NCI-H446 treated with DMSO at 0.1 percent for 48 hours (cell line): Measurements from ENCODE around the gene DPP10.

Experiments used
- DNase-seq: peaks from one replicate; lab custom pipeline; 2025; lab: John Stamatoyannopoulos, UW

Gene DPP10

GRCh38 chr2:115277366-115277765 lies 834.9 kb downstream of the DPP10 start:
- DNase-seq = no peak

DNA sequence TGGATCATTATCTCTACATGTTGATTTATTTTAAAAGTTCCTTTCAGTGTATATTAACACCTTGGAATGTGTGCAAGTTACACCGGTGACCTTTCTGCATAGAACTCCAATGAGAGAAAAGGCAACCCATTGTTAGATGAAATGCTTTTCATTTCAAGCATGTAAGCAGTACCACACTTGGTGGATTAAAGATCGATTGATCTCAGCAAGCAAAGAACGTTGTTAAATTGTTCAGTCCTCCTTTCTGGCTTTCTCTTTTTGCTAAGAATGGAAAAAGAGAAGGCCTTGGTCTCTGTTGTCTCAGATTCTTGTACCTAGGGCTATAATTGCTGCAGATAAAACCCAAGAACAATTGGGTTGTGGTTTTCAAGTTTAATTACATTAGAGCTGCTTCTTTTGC lies 843.0 kb downstream of the DPP10 start:
- DNase-seq = no peak

- DNase-seq = no peak
Measured at GRCh38 chr2:115290478-115290877, 848.0 kb downstream of the DPP10 start.

- DNase-seq = no peak
Measured at GRCh38 chr2:115292742-115293141, 850.3 kb downstream of the DPP10 start.

DNA sequence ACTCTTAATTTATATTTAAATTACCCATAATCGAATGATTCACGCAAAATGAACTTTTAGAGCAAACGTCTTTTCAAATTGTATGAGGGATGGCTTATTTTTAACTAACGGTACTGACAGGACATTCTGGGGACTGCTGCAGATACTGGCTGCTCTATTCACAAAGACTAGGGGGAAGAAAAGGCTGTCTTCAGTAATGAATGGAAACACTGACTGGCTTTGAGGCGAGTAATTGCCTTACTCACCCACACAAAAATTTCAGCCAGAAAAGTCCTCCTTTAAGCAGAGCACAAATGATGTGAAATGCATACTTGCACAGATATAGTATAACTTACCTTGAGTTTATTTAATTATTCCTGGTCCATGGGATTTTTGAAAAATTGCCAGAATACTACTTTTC lies 852.6 kb downstream of the DPP10 start:
- no peak for DNase-seq

DNA sequence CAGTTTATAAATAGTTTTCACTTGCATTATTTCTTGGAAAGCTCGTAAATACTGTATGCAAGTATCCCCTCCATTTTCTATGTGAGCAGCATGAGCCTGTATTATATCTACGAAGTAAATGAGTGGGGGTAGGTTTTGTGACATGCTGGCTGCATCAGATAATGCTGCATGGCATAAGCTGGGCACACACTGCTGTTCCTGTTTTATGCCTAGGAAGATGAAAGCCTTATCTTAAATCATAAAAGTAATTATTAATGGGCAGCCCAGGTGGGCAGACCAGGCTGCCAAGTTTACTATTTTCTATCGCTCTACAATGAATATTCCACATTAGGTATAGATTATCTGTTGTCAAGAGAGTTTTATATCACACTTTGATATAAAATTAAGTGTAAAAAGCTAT lies 854.6 kb downstream of the DPP10 start:
- no peak for DNase-seq

DNA sequence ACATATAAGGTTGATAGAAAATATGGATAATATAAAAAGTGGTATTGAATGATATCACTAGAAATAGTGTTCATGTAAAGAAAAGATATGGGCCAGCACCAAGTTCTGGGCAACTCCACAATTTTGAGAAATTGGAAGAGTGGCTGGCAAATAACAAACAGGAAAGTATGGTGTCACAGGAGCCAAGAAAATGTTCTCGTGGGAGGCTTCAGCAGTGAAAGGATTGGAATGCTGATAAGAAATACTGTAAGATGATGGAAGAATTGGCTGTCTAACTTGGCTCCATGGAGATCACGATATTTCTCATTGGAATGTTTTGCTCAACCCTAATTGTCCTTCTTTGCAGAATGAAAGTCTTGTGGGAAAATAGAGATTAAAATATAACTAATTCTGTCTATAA lies 856.8 kb downstream of the DPP10 start:
- DNase-seq = no peak

DNA sequence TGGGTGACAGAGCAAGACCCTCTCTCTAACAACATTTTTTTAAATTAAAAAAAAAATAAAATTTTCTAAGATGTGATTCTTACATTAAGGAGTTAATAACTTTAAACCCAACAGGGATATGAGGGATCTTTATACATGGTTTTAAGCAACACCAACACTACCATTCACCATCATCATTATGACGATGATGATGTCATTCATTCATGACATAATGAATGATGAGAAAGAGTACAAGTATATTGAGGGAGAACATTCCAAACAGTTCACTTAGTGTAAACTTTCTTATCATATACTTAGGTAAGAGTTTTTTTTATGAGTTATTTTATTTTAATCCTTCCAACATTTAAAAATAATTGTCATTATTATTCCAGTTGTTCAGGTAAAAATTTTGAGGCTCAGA lies 863.3 kb downstream of the DPP10 start:
- DNase-seq = no peak

- no peak for DNase-seq
Measured at GRCh38 chr2:115314119-115314518, 871.7 kb downstream of the DPP10 start.

DNA sequence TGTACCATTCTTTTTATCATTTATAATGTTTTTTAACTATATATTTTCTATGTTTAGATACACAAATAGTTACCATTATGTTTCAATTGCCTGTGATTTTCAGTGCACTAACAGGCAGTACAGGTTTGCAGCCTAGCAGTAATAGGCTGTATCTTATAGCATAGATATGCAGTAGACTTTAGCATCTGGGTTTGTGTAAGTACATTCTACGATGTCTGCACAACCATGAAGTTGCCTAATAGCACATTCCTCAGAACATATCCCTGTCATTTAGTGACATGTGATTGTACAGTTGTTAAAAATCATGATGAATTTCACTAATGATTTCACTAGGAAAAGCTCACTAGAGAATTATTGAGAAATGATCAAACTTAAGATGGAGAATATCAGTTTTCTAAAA lies 884.6 kb downstream of the DPP10 start:
- DNase-seq = no peak

GRCh38 chr2:115359550-115359949 lies 917.1 kb downstream of the DPP10 start:
- no peak for DNase-seq

GRCh38 chr2:115364093-115364492 lies 921.7 kb downstream of the DPP10 start:
- DNase-seq = no peak

- no peak for DNase-seq
Measured at GRCh38 chr2:115369400-115369799, 927.0 kb downstream of the DPP10 start.

DNA sequence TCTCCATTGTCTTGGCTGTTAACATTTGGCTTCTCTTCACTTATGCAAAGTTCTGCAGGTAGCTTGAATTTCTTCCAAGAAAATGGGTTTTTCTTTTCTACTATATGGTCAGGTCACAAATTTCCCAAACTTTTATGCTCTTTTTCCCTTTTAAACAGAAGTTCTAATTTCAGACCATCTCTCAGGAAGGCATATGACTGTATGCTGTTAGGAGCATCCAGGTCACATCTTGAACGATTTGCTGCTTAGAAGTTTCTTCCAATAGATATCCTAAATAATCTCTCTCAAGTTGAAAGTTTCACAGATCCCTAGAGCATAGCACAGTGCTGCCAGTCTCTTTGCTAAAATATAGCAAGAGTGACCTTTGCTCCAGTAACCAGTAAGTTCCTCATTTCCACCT lies 932.5 kb downstream of the DPP10 start:
- no peak for DNase-seq

DNA sequence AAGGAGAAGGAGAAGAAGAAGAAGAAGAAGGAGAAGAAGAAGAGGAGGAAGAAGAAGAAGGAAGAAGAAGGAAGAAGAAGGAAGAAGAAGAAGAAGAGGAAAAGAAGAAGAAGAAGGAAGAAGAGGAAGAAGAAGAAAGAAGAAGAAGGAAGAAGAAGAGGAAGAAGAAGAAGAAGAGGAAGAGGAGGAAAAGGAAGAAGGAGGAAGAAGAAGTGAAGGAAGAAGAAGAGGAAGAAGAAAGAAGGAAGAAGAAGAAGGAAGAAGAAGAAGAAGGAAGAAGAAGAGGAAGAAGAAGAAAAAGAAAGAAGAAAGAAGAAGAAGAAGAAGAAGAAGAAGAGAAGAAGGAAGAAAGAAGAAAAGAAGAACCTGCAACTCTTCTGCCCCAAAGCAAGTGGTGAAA lies 942.0 kb downstream of the DPP10 start:
- DNase-seq = no peak

- no peak for DNase-seq
Measured at GRCh38 chr2:115386465-115386864, 944.0 kb downstream of the DPP10 start.

GRCh38 chr2:115389024-115389423 lies 946.6 kb downstream of the DPP10 start:
- no peak for DNase-seq

DNA sequence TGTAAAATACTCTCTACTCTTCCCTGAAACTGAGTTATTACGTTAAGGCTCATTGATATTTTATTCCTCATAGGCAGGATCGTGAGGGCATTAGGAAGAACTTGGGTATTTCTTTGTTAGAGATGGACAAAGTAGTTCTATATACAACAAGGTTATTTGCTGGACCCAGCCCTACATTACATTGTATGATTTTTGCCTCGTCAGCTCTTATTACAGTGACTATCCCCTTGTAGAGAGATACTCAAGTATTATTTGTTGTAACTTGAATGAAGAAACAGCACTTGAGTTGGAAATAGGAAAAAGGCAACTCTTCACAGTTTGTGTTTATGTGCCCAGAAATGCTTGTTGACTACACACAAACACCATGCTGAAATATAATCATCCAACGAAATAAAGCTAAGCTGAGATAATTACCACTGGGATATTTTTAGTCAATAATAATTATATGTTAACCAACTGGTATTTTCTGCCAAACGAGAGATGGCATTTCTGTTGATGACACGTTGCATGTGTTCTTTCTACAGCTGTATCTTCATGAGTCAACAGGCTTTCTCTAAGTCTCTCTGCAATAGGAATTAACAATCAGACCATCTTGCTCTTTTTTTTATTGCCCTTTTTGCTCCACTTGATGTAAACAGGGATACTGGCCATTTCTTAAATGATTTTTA lies 947.6 kb downstream of the DPP10 start:
- DNase-seq = no peak

GRCh38 chr2:115396579-115396978 lies 954.1 kb downstream of the DPP10 start:
- no peak for DNase-seq

GRCh38 chr2:115400940-115401339 lies 958.5 kb downstream of the DPP10 start:
- DNase-seq = no peak

- DNase-seq = no peak
Measured at GRCh38 chr2:115412501-115412900, 970.1 kb downstream of the DPP10 start.

DNA sequence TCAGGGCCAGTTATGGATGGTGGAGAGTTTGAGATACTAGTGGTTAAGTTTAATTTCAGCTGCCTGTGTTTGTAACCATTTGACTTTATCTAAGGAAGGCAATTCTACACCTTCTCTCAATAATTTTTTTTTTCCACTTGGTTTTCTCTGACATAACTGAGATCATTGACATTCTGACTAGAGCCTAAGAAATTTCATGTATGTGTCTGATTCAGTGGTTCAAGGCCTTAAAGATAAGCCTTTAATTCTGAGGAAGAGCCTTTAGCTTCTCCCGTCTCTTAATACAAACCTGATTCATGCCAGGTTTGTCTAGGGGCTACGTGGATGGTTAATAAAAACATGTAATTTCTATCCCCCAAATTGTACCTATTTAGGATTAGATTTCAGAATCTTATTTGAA lies 971.4 kb downstream of the DPP10 start:
- no peak for DNase-seq

DNA sequence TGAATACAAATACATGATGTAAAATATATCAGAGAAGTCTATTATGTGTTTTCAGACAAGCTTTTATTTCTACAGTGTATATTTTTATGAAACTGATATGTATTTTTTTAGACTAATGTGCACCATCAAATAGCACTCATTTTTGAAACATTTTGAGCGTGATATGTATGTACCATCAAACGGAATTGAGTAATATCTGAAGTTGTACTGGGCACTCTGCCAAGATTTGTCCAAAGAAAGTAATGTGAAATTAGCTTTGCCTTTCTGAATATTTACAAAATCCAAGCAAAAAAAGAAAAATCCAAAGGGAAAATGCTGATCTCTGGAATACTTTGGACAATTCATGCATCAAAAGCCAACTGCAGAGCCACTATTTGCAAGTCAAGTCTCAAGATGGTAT lies 972.0 kb downstream of the DPP10 start:
- DNase-seq = no peak

DNA sequence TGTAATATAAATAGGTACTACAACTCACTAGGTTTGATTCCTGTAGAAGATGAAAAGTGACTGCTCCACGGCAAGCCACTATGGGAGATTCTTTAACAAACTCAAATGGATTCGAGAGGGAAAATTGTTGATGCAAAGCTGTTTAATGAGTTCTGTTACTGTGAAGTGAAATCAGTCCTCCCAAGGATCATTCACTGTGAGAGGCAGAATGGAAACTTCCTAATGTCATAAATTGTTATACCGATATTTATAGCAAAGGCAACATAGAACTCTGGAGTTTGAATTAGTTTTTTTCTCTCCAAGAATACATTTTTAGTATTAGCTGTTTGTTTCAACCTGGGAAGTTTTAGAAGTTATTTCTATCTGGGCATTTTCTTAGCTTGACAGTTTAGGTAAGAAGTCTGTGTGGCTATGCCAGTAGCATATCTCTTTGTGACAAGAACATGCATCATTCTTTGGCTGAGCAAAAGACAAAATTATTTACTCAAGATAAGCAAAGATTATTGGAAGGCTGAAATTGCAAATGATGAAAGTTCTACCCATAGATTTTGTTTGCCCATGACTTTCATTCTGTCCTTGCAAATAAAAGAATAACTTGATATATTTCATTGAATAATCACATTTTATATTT lies 979.7 kb downstream of the DPP10 start:
- no peak for DNase-seq
